HG03060 (cell line): ENCODE results near the gene CDH20.
A peak's percentile ranks its signal among the peaks of the same experiment; 100 is the strongest.

Experiments used
- ATAC-seq: cut with Tn5 transposase; IDR thresholded peaks from one replicate; pipeline ENCODE4 v1.9.1; 2021; ENCODE audit warnings: low read depth, moderate number of reproducible peaks; ENCODE audit not compliant: unreplicated experiment

Gene CDH20

DNA sequence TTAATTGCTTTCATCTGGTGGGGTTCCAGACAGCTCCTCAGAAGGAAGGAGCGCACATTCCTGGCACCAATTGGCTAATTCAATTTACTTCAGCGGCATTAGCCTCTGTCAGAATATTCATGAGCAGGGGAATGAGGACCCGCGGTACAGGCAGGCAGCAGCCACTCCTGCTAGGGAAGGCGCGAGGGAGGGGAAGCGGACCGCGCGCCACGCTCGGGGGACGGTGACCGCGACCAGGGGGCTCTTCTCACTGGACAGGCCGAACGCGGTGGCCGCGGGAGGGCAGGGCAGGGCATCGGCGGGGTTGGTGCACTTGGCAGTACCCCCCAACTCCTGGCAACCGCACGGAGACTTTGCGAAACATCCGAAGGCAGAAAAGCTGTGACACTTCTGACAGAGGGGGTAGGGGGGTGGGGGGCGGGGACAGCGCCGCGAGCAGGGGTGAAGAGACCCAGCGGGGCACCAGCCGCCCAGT, at the start of gene CDH20:
TSS of gene CDH20 (plus strand) at position 160 of the 475 bp plus-strand sequence.
- ATAC-seq: no peak

DNA sequence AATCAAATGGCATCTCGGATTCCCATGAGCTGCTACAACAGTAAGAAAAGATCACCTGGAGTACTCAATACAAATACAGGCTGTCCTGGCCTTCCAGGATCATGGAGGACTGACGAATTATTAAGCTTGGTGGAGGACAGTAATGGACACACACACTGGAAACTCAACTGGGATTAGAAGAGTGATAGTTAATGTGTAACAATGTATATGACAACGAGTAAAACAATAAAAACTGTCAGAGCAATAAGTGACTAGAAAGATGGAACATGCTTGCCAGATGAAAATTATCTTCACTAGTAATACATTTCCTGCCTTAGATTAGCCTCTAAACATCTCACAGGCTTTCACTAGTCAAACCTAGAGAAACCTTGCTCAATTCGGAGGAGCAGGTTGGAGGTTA, 49.2 kb upstream of the CDH20 start:
- ATAC-seq: no peak

GRCh38 chr18:61285777-61286176, 47.5 kb upstream of the CDH20 start:
- ATAC-seq: no peak

DNA sequence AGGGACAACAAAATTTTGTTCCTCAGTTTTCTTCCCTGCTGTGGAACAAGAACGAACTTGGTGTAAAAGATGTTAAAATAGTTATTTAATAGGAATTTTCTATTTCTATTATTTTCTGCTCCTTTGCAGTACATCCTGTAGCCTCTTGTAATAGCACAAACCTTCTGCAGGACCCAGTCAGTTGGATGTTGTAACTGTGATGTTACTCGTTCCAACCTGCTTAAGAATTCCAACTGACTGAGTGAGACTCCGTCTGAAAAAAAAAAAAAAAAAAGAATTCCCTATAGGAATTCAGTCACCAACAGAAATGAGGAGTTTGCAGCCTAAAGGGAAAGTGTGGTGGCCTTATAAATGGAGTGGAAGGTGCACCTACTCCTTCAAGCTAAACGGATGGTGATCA, 46.4 kb upstream of the CDH20 start:
- ATAC-seq: no peak

DNA sequence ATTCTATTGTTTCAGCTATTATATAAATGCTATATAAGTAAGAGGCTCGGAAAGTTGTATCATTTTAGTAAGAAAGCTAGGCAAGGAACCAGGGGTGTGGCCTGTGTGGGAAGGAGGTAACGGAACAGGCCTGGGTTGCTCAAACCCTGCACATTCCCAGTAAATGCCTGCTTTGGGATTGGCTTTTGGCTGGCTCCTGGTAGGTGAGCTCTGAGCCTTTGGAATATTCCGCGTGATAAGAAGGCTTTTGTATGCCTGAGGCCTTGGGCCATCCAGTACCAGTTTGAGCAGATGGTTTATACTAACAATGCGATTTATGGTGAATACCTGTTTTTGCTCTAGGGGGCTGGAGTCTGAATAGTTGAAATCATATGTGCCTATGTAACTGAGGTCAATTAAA, 42.6 kb upstream of the CDH20 start:
- ATAC-seq: no peak

DNA sequence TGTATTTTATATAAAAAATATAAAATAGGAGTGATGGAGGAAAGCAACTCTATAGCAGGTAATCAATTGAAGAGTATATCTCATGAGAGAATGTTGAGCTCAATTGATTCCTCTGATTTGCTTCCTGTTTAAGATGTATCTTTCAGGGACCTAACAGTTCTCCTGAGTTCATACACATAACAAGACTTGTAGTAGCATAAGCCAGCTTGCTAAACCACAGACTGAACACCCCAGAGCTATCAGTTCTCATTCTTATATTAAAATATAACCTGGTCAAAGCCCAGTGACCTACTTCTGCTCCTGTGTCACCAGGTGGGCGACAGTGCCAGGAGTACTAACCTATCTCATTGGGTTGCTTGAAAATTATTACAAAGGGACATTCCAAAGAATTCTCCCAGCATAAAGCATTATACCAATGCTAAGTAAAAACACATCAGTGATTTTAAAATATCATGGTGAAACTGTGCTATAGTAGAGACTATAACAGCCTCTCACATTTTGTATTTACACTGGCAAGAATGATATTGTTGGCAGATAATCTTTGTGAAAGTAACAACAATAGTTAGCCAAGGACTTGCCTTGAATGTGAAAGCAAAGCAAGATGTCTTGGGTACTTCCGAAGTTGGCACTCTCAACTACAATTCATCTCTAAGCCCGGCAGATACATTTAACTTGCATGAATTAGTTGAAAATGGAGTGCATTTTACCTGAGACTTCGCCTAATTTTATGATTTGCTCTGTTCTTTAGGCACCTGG, 40.8 kb upstream of the CDH20 start:
- ATAC-seq: no peak

DNA sequence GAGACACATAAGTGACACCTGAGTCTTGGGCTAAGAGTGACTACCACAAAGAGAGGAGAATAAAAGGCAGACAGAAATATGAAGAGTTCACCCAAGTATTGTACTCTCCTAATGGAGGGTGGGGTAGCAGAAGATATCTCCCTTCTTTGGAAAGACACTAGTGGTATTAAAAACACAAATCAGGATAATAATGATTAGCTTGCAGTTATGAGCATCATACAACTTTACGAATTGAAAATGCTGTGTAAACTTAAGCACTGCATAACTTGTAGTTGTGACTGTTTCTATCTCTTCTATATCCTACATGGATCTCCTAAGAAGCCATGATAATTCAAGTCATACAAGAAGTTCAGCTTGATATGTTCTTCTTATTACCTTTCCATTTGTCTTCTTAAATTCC, 38.1 kb upstream of the CDH20 start:
- no peak for ATAC-seq

- no peak for ATAC-seq
These were observed 25.2 kb upstream of the CDH20 start for GRCh38 chr18:61308004-61308403.

GRCh38 chr18:61308795-61309393, 24.3 kb upstream of the CDH20 start:
- ATAC-seq: no peak

DNA sequence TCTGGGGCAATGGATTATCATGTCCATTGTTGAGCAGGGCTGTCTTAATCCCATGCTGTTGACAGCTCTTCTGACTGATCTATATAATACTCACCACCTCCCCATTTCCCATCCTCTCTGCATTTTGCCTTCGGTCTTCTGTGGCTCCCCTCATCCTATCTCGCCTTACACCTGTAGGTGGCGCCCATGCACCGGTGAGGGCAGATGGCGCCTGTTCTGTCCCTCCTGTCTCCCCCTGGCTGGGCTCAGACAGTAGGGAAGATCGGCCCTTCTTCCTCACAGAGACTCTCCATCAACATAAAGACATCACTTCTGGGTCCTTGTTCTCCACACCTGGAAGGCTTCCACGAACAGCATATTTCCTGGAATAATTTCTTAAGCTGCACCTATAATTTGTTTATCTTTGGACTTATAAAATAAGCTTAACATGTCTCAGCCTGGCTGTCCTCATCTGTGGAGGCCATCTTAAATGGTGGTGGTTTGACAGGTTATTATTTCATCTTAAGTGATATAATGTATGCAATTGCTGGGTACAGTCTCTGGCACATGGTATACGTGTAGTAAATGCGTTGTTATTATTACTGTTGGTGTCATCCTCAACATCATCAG, 10.9 kb upstream of the CDH20 start:
- peak; percentile 90 for ATAC-seq

GRCh38 chr18:61323951-61324350, 9.3 kb upstream of the CDH20 start:
- ATAC-seq: no peak

- ATAC-seq: no peak
These were observed 6.8 kb upstream of the CDH20 start for GRCh38 chr18:61326407-61326806.

DNA sequence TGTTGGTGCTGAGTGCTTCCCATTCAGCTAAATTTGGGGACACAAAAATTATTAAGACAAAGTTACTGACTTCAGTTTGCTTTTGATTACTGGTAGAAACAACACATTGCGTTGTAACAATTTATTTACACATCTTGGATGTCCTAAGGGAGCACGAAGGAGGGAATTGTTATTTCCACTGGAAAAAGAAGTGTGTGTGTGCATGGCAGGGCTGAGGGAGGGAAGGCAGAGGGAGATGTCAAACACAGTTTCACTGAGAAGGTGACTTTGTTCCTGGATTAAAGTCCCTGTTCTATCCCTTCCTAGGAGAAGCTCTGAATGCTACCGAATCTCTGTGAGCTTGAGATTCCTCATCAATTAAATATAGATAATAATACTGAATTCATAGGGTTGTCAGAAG, 3.8 kb upstream of the CDH20 start:
- ATAC-seq: no peak

DNA sequence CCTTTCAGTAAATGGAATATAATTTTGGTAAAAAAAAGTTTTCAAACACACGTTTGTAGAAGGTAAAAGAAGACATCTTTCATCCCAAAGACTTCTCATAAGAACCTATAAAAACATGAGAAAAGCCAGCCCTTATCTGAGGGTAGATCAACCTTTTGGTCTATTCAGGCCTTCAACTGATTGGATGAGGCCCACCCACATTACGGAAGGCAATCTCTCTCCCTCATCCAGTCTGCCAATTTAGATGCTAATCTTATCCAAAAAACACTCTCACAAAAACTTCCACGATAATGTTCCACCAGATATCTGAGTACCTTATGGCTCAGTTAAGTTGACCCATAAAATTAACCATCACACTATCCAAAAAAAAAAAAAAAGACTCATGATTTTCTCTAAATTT, 2.2 kb upstream of the CDH20 start:
- no peak for ATAC-seq

DNA sequence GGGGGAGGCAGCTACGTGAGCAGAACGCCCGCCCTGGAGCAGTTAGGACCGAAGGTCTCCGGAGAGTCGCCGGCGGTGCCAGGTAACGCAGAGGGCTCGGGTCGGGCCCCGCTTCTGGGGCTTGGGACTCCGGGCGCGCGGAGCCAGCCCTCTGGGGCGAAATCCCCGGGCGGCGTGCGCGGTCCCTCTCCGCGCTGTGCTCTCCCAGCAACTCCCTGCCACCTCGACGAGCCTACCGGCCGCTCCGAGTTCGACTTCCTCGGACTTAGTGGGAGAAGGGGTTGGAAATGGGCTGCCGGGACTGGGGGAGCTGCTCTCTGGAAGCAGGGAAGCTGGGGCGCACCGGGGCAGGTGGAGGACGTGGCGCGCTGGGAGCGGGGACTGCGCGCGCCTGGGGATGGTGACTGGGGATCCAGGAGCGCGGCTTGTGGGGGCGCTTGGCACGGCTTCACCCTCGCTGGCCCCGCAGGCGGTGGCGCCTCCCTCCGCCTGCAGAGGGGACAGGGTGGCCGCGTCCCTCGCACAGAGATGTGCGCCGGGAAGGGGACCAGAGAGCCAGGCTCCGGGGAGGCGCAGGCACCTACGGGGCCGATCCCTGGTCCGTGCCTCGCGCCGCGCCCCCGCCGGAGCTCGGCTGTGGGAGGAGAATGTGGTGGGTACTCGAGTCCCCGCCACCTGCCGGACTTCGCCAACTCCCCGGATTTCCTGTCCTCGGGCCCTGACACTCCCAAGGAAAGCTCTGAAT, 688 bp downstream of the CDH20 start:
- no peak for ATAC-seq

GRCh38 chr18:61334491-61334850, 1.2 kb downstream of the CDH20 start:
- no peak for ATAC-seq

DNA sequence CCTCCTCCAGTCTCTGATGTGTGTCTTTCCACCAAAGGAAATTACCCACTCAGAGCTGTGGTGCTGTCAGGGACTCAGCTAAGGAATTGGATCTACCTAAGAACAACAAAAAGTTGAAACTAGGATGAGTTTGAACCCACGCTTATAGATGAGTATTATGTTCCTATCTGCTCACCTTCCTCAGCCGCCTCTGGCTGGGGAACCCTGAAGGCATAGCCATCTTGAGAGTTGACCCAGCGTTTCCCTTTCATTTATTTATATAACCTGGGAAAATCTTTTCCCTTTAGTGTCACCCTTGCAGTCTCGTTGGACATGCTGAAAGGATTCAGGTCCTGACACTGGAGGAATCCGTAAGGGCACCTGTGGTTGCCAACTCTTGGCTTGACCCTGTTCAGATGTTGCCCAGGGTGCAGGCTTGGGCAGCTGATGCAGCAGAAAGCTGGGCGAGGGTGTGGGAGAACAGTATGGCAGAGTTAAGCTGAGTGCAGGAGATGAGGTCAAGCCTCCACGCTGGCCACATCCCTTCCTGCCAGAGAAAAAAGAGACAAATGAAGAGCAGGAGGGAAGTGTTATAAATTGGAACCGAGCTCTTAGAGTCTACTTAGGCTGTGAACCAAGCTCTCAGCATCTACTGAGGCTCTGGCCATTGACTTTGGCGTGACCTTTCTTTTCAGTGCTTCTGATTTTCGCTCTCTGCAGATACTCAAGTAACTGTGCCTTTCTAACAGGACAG, 1.9 kb downstream of the CDH20 start:
- no peak for ATAC-seq

DNA sequence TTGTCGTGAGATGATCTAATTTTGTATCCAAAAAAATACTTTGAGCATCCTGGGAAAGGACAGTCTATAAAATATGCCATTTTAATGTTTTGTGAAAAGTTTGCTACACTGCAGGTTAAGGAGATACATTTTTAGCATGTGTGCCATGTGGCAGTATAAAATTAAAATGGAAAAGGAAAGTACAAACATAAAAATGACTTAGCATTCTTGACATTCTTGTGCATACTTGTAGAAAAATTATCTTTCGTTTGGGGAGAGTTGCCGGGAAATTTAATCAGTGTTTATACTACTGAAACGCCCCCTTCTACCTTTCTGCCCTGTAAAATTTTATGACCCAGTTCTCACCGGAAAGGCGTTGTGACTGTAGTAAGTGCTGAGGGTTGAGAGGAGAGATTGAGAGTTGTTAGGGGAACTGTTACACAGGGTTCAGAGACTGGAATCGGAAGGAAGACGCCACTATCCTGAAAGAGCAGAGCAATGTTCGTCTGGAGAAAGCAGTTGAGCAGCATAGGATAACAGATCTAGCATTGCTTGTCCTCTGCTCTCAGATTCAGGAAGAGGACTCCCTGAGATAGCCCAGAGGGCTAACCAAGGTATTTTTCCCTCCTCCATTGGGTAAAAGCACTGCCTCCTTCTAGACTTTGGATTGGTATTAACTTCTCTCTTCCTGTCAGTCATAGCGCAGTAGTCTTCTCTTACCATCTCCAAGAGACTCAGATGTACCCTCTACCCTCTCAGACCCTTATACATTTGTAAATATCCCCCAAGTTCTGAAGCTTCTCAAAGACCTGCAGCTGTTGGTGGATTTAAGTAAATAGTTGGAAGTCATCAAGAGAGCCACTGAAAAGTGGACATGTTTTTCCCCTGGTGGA, 2.7 kb downstream of the CDH20 start:
- ATAC-seq: no peak

DNA sequence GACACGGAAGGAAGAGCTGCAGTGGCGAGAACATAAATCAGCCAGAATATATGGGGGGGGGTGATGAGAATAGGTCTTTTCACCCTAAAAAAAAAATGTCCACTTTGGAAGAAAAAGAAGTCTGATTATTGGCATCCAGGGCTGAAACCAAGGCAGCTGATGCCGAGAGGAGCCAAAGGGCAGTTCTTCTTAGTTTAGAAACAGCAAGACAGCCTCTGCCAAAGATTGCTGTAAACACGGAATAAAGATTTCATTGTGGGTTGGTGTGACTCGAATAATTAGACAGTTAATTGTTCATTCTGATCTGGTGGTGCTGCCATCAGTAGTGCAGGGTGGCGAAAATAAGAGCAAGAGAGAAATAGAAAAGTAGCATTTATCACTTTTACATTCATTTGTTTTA, 3.5 kb downstream of the CDH20 start:
- no peak for ATAC-seq

GRCh38 chr18:61337527-61337926, 4.3 kb downstream of the CDH20 start:
- ATAC-seq: no peak
